Endothelial cell of umbilical vein (primary cell): Measurements from ENCODE around the gene MAPKAPK2. TPM values are rescaled to one million over a fixed set of nuclear protein-coding genes. Genes with fewer than 3 reads are reported as not detected.

Source experiments
- BruUV-seq: library from RNA; stranded (reverse); fragments of 400-500 nt; replicated peaks from 2 replicates; lab custom pipeline; 2021; lab: Mats Ljungman, UMichigan
- CTCF ChIA-PET: fragments of 300-600, 350-600 bp; sonication (Branson Sonifier 250); formaldehyde crosslinking; loops from one replicate; lab custom pipeline; 2021; ENCODE audit warnings: antibody characterized with exemption, inconsistent platforms; lab: Charles Lee
- POLR2A ChIA-PET: fragments of 300-600, 350-600 bp; sonication (Branson Sonifier 250); formaldehyde crosslinking; loops from one replicate; lab custom pipeline; 2021; ENCODE audit warnings: antibody characterized with exemption, inconsistent platforms; lab: Charles Lee
- DNase-seq: peaks from one replicate; pipeline ENCODE4 v3.0.0-alpha.2; 2011; ENCODE audit warnings: low read depth, low spot score
- FAIRE-seq: peaks from 2 replicates; lab custom pipeline; 2011; peaks lifted over from hg19 to GRCh38; lab: Jason Lieb, UNC
- H2AFZ ChIP-seq: 2 replicates; pipeline ENCODE4 v1.6.0; 2012; ENCODE audit warnings: low read depth, low read length, control low read depth, inconsistent platforms
- H3K27ac ChIP-seq: 2 replicates; pipeline ENCODE4 v1.5.1; 2011; ENCODE audit warnings: low read depth, mild to moderate bottlenecking, control low read depth, low read length, moderate library complexity; ENCODE audit not compliant: insufficient read depth
- H3K27me3 ChIP-seq, 2 experiments: 2 replicates each; pipeline versions ENCODE4 v1.6.0 to v1.6.1; 2011; ENCODE audit warnings: low read length in 2 of 2, mixed read lengths in 1 of 2; ENCODE audit not compliant: control insufficient read depth in 2 of 2, insufficient read depth in 2 of 2
- H3K36me3 ChIP-seq, 2 experiments: 2 replicates in 1 of 2; 3 replicates in 1 of 2; pipeline ENCODE4 v1.5.1; 2011; ENCODE audit warnings: low read length in 2 of 2, mild to moderate bottlenecking in 1 of 2, moderate library complexity in 1 of 2; ENCODE audit not compliant: control insufficient read depth in 2 of 2, insufficient read depth in 2 of 2; ENCODE audit errors: extremely low read depth in 1 of 2
- H3K4me1 ChIP-seq: 3 replicates; pipeline ENCODE4 v1.5.1; 2011; ENCODE audit warnings: mild to moderate bottlenecking, low read length; ENCODE audit not compliant: control insufficient read depth, insufficient read depth; ENCODE audit errors: extremely low read depth
- H3K4me2 ChIP-seq: 2 replicates; pipeline ENCODE4 v1.6.1; 2011; ENCODE audit warnings: low read length, control low read depth, mixed read lengths; ENCODE audit not compliant: insufficient read depth
- H3K4me3 ChIP-seq, 3 experiments: fragments of 200-600 bp in 1 of 3; sonication (generic), shearing (Covaris generic) in 1 of 3; replicated peaks in 1 of 3; 2 replicates each; pipeline ENCODE4 v1.5.1; 2011 to 2016; ENCODE audit warnings: control low read depth in 3 of 3, low read length in 3 of 3, mild to moderate bottlenecking in 2 of 3, inconsistent platforms in 1 of 3, low read depth in 1 of 3, moderate library complexity in 1 of 3; ENCODE audit not compliant: insufficient read depth in 1 of 3
- H3K79me2 ChIP-seq: 2 replicates; pipeline ENCODE4 v1.6.0; 2012; ENCODE audit warnings: low read length, inconsistent platforms; ENCODE audit not compliant: control insufficient read depth, insufficient read depth
- H3K9ac ChIP-seq: replicated peaks from 2 replicates; pipeline ENCODE3; 2011; ENCODE audit warnings: low read length, control low read depth; ENCODE audit not compliant: insufficient read depth; ENCODE audit errors: extremely low read depth
- H3K9me1 ChIP-seq: replicated peaks from 3 replicates; pipeline ENCODE4 v1.6.0; 2011; ENCODE audit warnings: mild to moderate bottlenecking, low read length; ENCODE audit not compliant: control insufficient read depth, insufficient read depth; ENCODE audit errors: extremely low read depth
- H3K9me3 ChIP-seq: replicated peaks from 2 replicates; pipeline ENCODE4 v1.5.1; 2012; ENCODE audit warnings: low read length, inconsistent platforms; ENCODE audit not compliant: control insufficient read depth, insufficient read depth
- H4K20me1 ChIP-seq: replicated peaks from 2 replicates; pipeline ENCODE3; 2011; ENCODE audit warnings: mild to moderate bottlenecking, low read length; ENCODE audit not compliant: control insufficient read depth, insufficient read depth; ENCODE audit errors: extremely low read depth
- EZH2 ChIP-seq: IDR thresholded peaks from 2 replicates; pipeline ENCODE4 v1.6.1; 2012; ENCODE audit warnings: borderline replicate concordance, low read depth, mild to moderate bottlenecking, moderate library complexity, low read length, inconsistent platforms; ENCODE audit not compliant: severe bottlenecking
- FOS ChIP-seq: IDR thresholded peaks from 2 replicates; pipeline ENCODE4 v1.6.1; 2011; ENCODE audit warnings: mild to moderate bottlenecking, low read length, moderate library complexity, borderline replicate concordance; ENCODE audit not compliant: insufficient read depth
- GATA2 ChIP-seq: IDR thresholded peaks from 2 replicates; pipeline ENCODE4 v1.7.0; 2011; ENCODE audit warnings: low read depth, mild to moderate bottlenecking, moderate library complexity, mixed read lengths, low read length; ENCODE audit not compliant: insufficient read length, insufficient read depth
- JUN ChIP-seq: IDR thresholded peaks from 2 replicates; pipeline ENCODE4 v1.6.1; 2011; ENCODE audit warnings: borderline replicate concordance, low read depth; ENCODE audit not compliant: insufficient read length, insufficient read depth
- MYC ChIP-seq: IDR thresholded peaks from one replicate; pipeline ENCODE4 v1.6.1; 2011; ENCODE audit warnings: mild to moderate bottlenecking, low read depth, low read length
- POLR2A ChIP-seq: IDR thresholded peaks from 2 replicates; pipeline ENCODE4 v1.6.1; 2012; ENCODE audit warnings: low read depth, mild to moderate bottlenecking, control low read depth, low read length
- POLR2AphosphoS5 ChIP-seq: IDR thresholded peaks from 2 replicates; pipeline ENCODE4 v1.6.1; 2012; ENCODE audit warnings: low read depth, mild to moderate bottlenecking, control low read depth, low read length, moderate library complexity; ENCODE audit not compliant: insufficient read depth
- dilution Hi-C: fragments of 300-500 bp; cut with MboI; formaldehyde crosslinking; loops from one replicate; pipeline ENCODE4 v1.15.0; 2019; ENCODE audit warnings: low sequenced_read_pairs; ENCODE audit not compliant: extremely low pct_ligation_motif_present
- intact Hi-C: fragments of 100-400 bp; cut with micrococcal nuclease; formaldehyde crosslinking; loops from one replicate; pipeline ENCODE4 v1.10.0; 2022
- polyA plus RNA-seq, 4 experiments: library from polyadenylated mRNA; depleted of rRNA in 3 of 4; stranded (reverse) in 3 of 4; unstranded in 1 of 4; fragments of >200 nt; gene quantifications; 2 replicates each; pipeline versions ENCODE4 v1.2.1 to v1.2.3, GENCODE V29; 2011 to 2012; ENCODE audit warnings: missing spikeins in 1 of 4
- total RNA-seq: library from RNA; stranded (reverse); gene quantifications from 2 replicates; pipeline ENCODE4 v1.2.3, GENCODE V29; 2021
- TF ChIP-seq, protein P1 (sequence below), 2 donors: IDR thresholded peaks; 1 replicate in 1 of 2; 2 replicates in 1 of 2; pipeline ENCODE4 v1.5.1; 2011; ENCODE audit warnings: low read length in 2 of 2, mild to moderate bottlenecking in 2 of 2, moderate library complexity in 2 of 2, control low read depth in 1 of 2, inconsistent platforms in 1 of 2, low read depth in 1 of 2; ENCODE audit not compliant: insufficient read depth in 1 of 2; ENCODE audit errors: extremely low read depth in 1 of 2
- TF ChIP-seq, protein P2 (sequence below): IDR thresholded peaks from 2 replicates; pipeline ENCODE4 v1.6.1; 2011; ENCODE audit not compliant: insufficient read depth, insufficient read length

Gene MAPKAPK2
- total and polyA plus RNA-seq, 2 donors (not counting 3 experiments of a cell fraction or from before 2014, with no cell fraction given), result 52.9 to 69.1 TPM

- FAIRE-seq, result no peak
- Histone ChIP-seq H3K4me2 (no peak overlapping the region), H3K9me1 (no peaks in the 10 kb centered on the region), H3K9ac (no peak overlapping the region), H3K9me3 (no peaks in the 10 kb centered on the region), H2AFZ (no peak overlapping the region), H4K20me1 (no peaks in the 10 kb centered on the region), H3K4me1 (no peaks in the 10 kb centered on the region), H3K27ac (no peak overlapping the region), H3K36me3 (no peaks in the 10 kb centered on the region), H3K27me3 (peaks cover 5 to 11% of the 10 kb centered on the region in 2 experiments), H3K4me3 (no peak overlapping the region), H3K79me2 (no peaks in the 10 kb centered on the region)
- no peak for DNase-seq
- dilution Hi-C loops, result no loop called here
- CTCF ChIA-PET, result interaction anchor here (1.3 to 2.0 kb wide), 2 partner anchors 11 to 167 kb away, joined by 5 to 13 read pairs; no protein-coding TSS in a partner anchor
- POLR2A ChIA-PET, result no interaction called here
- TF ChIP-seq JUN (no peak), POLR2AphosphoS5 (no peak), FOS (no peak), POLR2A (no peak), EZH2 (no peak), MYC (no peak), GATA2 (no peak)
- TF ChIP-seq, protein P1, sequence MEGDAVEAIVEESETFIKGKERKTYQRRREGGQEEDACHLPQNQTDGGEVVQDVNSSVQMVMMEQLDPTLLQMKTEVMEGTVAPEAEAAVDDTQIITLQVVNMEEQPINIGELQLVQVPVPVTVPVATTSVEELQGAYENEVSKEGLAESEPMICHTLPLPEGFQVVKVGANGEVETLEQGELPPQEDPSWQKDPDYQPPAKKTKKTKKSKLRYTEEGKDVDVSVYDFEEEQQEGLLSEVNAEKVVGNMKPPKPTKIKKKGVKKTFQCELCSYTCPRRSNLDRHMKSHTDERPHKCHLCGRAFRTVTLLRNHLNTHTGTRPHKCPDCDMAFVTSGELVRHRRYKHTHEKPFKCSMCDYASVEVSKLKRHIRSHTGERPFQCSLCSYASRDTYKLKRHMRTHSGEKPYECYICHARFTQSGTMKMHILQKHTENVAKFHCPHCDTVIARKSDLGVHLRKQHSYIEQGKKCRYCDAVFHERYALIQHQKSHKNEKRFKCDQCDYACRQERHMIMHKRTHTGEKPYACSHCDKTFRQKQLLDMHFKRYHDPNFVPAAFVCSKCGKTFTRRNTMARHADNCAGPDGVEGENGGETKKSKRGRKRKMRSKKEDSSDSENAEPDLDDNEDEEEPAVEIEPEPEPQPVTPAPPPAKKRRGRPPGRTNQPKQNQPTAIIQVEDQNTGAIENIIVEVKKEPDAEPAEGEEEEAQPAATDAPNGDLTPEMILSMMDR (IDR thresholded peaks at IDR 0.05; ENCODE audit: extremely low read depth in 1 of 2, insufficient read depth in 1 of 2, low read depth in 1 of 2, low read length in 2 of 2), result no peak
- TF ChIP-seq, protein P2, sequence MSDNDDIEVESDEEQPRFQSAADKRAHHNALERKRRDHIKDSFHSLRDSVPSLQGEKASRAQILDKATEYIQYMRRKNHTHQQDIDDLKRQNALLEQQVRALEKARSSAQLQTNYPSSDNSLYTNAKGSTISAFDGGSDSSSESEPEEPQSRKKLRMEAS, result no peak
- intact Hi-C loops, result no loop called here
- BruUV-seq, result no TSS peak
Observed at GRCh38 chr1:206745301-206745700, 60.6 kb downstream of the MAPKAPK2 start.
